HG03342 (cell line): Measurements from ENCODE around the gene DPP7.
A peak's percentile ranks its signal among the peaks of the same experiment; 100 is the strongest.

ENCODE experiments used
- ATAC-seq: cut with Tn5 transposase; IDR thresholded peaks from one replicate; pipeline ENCODE4 v1.9.1; 2021; ENCODE audit warnings: mild to moderate bottlenecking, moderate library complexity; ENCODE audit not compliant: unreplicated experiment

DPP7 gene

DNA sequence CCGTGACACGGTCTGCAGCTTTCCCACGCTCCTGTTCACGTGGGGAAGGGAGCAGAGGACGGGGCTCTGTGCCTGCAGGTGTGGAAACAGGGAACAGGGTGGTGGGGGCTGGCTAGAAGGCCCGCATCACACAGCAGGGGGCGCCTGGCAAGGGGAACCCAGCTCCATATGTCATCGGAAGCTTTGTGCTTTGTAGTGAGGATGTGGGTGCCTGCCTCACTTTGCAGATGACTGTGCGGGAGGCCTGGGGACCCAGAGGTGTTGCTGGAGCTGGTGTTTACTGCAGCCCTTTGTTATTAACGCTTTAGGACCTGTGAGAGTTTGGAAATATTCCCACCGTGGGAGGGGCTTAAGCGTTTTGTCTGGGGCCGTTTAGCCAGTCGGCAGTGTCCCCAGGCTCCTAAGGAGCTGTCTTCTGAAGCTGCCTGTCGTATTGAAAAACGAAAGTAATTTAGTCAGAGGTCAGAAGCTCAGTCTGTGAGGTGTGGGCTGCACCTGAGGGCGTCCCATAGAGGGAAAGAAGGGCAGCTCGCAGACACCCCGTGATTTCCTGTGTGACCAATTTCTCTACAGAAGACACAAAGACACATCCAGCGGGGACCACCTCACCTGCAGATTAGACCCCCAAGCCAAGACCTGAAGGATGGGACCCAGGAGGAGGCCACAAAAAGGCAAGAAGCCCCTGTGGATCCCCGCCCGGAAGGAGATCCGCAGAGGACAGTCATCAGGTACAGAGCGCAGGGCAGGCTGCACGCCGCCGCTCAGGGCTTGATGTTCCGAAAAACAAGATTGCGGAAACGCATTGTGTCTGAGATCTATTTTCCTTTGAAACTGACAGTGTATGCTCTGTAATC, 18.6 kb downstream of the DPP7 start:
- peak; percentile 79 for ATAC-seq

- ATAC-seq, result no peak
These were observed 25.1 kb downstream of the DPP7 start for GRCh38 chr9:137089232-137089947.

GRCh38 chr9:137088121-137088520, 26.4 kb downstream of the DPP7 start:
- ATAC-seq, result no peak

DNA sequence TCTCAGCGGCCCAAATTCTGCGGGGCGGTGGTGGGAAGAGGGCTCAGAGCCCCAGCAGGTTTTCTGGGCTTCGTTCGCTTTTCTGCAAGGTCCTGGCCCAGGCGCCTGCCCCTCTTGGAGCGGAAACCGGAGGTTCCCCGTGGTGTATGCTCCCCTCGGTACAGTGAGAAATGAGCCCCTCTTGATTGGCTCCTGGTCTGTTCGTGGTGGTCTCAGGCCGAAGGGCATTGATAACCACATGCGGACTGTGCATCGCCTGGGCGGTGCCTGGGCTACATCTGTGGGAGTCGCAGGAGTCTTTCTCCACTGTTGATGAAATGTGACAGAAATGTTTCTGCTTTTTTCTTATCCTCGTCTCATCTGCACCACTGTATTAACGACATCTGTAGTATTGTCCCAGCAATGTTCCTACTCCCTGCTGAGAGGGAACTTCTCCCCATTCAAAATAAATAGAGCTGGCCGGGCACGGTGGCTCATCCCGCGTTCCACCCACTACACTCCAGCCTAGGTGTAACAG, 27.1 kb downstream of the DPP7 start:
- no peak for ATAC-seq

DNA sequence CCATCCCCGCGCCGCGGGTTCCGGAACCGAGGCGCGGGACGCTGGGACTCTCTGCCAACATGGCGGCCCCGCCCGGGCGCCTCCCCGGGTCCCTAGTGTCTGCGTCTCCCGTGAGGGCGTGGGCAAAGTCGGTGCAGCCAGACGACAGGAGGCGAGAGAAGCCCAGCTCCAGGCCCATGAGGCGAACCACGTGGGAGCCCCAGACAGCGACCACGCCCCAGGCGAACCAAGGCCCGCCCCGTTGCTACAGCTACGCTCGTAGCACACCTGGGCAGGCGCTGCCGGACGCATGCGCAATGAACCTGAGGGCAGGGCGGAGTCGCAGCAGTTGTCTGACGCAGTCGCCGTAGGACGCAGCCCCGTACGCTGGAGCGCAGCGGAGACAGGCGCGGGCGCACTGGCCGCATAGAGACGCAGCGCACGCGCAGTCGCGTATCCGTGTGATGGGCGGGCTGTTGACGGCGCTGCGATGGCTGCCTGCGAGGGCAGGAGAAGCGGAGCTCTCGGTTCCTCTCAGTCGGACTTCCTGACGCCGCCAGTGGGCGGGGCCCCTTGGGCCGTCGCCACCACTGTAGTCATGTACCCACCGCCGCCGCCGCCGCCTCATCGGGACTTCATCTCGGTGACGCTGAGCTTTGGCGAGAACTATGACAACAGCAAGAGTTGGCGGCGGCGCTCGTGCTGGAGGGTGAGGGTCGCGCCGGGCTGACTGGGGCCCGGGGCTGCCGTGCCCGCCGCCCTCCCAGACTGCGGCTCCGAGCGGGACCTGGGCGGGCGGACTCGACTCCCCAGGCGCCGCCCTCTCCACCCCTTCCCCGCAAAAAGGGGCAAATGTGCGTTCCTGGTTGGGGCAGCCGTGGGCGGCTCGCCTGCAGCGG, 27.8 kb downstream of the DPP7 start, which contains the start of gene MAN1B1:
TSS of gene MAN1B1 (plus strand) at position 455 of the 878 bp plus-strand sequence. CDS start at position 470, 15 bp downstream.
- ATAC-seq, result peak; percentile 67

- ATAC-seq, result peak; percentile 8
These were observed 28.5 kb downstream of the DPP7 start for GRCh38 chr9:137085920-137086530.

- no peak for ATAC-seq
These were observed 30.0 kb downstream of the DPP7 start for GRCh38 chr9:137084526-137084925.

- no peak for ATAC-seq
These were observed 31.0 kb downstream of the DPP7 start for GRCh38 chr9:137083394-137084004.

DNA sequence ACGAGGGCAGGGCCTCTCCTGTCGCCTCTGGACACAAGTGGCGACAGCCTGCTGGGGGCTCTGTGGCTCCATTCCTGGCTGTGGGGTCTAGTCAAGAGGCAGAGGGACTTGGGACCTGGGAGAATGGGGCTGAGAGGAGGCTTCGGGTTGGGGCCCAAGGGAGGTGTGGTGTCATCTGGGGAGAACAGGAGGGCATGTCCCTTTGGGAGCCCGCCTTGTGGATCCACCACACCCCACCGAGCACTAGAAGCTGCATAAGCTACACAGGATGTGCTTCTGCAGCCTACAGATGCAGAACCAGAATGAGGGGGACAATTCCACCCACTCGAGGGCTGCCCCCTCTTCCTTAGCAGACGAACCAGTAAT, 31.6 kb downstream of the DPP7 start:
- no peak for ATAC-seq

- no peak for ATAC-seq
These were observed 32.2 kb downstream of the DPP7 start for GRCh38 chr9:137082222-137082924.

DNA sequence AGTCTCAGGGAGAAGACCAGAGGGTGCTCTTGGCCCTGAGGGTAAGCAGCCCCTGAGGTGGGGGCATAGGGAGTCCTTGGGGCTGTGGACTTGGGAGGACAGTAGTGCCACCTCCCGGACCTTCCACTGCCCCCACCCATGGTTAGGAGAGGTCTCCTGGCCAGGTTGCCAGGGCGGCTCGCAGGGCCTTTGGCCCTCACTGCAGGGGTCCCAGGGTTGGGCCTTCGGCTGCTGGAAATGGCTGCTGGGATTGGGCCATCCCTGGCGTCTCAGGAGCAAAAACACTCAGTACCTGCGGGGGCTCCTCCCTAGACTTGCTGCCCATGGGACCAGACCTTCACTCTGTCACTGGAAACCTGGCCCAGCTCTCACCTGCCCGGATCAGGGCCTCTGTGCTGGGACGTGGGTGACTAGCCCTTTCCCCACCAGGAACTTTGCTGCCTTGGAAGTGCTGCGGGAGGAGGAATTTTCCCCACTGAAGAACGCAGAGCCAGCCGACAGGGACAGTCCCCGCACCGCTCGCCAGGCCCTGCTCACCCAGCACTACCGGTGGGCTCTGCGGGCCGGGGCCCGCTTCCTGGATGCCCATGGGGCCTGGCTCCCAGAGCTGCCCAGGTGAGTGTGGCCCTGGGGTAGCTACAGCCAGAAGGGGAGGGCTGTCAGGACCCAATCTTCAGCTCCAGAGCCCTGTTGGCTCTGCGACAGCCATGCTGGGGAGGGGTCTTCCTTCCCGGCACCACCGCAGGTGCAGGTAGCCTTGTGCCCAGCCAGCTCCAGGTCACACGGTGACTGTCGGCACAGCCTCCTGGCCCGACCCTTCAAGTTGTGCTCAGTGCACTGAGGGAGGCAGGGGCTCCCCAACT, 34.0 kb downstream of the DPP7 start:
- ATAC-seq, result no peak

DNA sequence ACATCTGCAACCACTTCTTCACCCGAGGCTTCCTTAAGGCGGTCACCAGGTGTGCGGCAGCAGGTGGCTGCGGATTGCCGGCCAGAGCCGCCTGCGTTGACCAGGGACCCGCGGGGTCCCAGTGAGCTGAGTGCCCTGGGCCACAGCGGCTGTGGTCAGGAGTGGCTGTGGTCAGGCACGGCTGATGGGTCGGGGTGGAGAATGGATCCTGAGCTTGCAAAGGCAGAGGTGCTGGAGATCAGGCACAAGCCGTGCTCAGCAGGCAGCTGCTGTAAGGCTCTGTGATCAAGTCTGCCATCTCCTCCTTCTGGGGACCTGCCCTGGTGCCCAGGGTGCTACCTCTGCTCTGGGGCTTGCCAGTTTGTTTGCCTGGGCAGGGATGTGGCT, 35.1 kb downstream of the DPP7 start:
- ATAC-seq, result no peak

- no peak for ATAC-seq
These were observed 35.7 kb downstream of the DPP7 start for GRCh38 chr9:137078701-137079400.

- peak; percentile 27 for ATAC-seq
These were observed 36.5 kb downstream of the DPP7 start for GRCh38 chr9:137077758-137078693.

GRCh38 chr9:137077010-137077747, 37.4 kb downstream of the DPP7 start, which contains the start of gene UAP1L1:
TSS of gene UAP1L1 (plus strand) at chr9:137077517. CDS start at chr9:137077533, 16 bp downstream.
- peak; percentile 45 for ATAC-seq

GRCh38 chr9:137076636-137077009, 37.9 kb downstream of the DPP7 start:
- no peak for ATAC-seq
